ENCODE results near the gene RNF11.

Gene RNF11

GRCh38 chr1:51298322-51298705, 62.2 kb downstream of the RNF11 start:
- no peak for DNase-seq

- no peak for DNase-seq
Observed at GRCh38 chr1:51299185-51299885, 63.3 kb downstream of the RNF11 start.

GRCh38 chr1:51299981-51300670, 64.1 kb downstream of the RNF11 start:
- no peak for DNase-seq

DNA sequence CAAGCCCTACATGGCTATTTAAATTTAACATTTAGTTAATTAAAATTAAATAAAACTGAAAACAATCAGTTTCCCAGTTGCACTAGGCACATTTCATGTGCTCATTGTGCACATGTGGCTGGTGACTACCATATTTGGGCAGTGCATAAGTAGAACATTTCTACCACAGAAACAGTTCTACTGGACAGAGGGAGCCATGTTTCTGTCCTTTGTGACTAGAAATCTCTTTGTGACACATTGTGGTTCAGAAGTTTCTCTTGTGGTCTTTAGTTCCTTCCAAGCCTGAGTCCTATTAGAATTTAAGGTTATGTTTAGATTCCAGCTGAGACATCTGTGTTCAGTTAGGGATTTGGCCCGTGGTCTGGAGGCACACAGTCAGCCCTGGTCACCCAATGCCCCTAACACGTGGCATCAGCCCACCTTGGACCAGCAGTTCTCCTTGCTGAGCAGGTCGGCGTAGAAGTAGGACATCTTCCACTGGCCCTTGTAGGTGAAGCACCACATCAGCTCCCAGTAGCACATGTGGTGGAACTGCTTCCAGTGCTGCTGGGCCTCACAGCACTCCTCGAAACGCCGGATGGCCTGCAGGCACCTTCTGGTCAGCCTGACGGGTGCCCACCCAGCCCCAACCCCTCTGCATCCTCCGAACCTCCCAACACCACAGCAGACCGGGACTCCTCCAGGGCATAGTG, 65.2 kb downstream of the RNF11 start:
- DNase-seq, result no peak

DNA sequence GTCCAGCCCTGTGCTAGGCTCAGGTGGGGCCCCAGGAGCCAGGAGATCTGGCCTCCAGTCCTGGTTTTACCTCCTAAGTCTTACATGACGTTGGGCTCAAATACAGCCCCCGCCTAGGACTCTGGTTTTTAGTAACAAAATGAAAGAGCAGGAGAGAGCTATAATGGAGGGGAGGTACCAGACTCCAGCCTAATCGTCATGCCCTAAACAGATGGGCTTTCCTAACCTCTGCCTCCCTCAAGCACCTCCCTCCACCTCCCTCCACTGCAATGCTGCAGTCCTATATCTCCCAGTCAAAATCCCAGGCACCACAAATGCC, 65.7 kb downstream of the RNF11 start:
- no peak for DNase-seq

GRCh38 chr1:51302270-51302669, 66.2 kb downstream of the RNF11 start:
- DNase-seq, result no peak

- no peak for DNase-seq
Observed at GRCh38 chr1:51302746-51303145, 66.7 kb downstream of the RNF11 start.

GRCh38 chr1:51303315-51303714, 67.2 kb downstream of the RNF11 start:
- DNase-seq, result no peak

DNA sequence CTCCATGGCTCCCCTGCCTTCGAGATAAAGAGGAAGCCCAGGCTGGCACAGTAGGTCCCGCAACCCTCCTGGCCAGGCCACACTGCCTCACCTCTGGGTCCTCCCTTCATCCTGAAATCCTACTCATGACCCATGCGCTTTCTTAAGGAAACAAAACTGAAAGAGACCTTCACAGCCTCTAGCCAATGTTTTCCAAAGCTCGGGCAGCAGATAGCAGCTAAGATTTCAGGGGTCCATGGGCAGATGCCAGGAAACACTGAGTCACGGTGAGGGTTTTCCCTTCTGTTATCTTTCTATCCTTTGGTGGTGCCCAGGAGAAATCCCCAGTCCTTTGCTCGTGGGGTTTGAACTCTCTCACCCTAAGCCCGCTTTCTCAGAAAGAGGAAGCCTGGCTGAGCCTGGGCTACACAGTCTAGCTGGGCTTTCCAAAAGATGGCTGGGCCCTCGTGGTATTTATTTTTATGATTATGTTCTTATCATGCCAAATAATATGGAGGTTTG, 67.7 kb downstream of the RNF11 start:
- no peak for DNase-seq

DNA sequence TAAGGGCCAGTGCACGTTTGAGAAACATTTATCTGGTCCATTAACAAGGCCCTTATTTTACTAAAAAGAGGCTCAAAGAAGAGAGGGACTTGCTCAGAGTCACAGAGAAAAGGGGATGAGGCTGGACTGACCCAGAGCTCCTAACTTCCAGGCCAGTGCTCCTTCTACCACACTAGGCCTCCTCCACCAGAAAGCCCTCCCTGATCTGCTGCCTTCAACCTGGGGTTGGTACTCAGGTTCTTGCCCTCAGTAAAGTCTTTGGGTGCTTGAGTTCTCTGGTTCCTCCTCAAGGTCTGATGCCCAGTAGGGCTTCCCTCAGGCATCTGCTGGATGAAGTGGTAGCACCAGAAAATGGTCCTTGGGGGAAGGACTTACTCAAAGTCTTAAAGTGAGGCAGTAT, 68.3 kb downstream of the RNF11 start:
- DNase-seq, result no peak

GRCh38 chr1:51305371-51305823, 69.3 kb downstream of the RNF11 start:
- DNase-seq, result no peak

GRCh38 chr1:51306950-51307349, 70.9 kb downstream of the RNF11 start:
- no peak for DNase-seq

GRCh38 chr1:51308636-51309035, 72.6 kb downstream of the RNF11 start:
- no peak for DNase-seq

- DNase-seq, result no peak
Observed at GRCh38 chr1:51309291-51309690, 73.2 kb downstream of the RNF11 start.

DNA sequence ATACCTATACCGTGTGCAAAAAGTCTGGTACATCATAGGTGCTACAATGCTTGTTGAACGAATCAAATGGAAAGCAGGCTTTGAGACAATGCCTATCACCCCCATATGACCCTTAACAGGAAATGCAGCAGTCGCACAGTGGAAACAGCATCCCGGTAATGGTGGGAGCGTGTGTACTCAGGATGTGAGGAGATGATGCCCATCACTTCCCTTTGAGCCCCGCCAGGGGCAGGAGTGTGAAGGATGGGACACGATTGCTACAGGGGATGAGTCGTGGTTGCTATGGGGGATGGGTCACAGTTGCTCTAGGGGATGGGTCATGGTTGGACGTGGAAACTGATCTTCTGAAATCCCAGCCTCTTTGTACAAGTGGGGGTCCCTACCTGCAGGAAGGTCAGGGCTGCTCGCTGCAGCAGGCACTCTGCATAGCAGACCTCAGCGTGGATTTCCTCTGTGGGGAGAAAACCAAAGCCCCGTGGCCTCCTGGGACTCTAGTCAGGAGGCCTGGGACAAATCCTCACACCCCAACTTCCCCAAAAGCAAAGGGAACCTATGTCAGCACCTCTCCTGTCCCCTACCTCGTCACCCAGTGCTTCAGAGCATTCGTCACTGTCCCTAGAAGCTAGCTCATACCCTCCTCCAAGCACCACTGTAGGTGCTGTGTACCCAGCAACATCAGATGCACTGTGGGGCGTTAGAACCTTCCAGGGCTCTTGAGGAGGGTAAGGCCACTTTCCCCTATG, 75.0 kb downstream of the RNF11 start:
- no peak for DNase-seq

DNA sequence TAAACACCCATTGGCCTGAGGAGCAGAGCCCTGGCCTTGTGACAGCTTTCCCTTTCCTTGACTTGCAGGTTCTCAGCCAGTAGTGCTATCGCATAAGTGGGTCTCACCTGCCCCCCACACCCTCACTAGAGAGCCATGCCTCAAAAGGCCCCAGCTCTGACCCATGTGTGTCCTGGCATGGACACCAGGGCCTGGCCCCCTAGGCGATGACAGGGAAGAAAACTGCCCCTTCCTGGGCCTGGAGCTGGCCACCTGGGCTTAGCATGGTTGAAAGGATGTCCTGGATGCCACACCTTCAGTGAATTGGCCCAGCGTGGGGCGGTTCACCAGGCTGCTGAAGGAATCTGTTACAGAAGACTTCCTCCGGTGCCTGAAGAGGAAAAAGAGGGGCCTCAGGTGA, 75.8 kb downstream of the RNF11 start:
- DNase-seq, result no peak

DNA sequence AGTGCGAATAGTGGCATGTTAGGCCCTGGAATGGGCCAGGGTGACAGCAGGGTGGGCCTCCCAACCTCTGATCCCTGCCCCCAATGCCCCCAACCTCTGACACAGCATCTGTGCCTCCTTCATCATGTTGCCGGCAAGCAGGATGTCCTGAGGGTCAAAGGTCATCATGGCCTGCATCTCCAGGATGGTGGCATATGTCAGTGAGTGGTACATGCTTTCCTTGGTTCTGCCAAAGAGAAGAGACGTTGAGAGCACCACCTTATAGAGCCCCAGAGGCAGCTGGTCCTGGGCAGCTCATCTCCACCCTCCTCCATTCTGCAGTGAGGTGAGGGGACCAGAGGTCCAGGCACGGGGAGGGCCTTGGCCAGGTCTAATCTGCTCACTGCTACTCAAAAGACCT, 76.6 kb downstream of the RNF11 start:
- DNase-seq, result no peak

- DNase-seq, result no peak
Observed at GRCh38 chr1:51313268-51313852, 77.3 kb downstream of the RNF11 start.

DNA sequence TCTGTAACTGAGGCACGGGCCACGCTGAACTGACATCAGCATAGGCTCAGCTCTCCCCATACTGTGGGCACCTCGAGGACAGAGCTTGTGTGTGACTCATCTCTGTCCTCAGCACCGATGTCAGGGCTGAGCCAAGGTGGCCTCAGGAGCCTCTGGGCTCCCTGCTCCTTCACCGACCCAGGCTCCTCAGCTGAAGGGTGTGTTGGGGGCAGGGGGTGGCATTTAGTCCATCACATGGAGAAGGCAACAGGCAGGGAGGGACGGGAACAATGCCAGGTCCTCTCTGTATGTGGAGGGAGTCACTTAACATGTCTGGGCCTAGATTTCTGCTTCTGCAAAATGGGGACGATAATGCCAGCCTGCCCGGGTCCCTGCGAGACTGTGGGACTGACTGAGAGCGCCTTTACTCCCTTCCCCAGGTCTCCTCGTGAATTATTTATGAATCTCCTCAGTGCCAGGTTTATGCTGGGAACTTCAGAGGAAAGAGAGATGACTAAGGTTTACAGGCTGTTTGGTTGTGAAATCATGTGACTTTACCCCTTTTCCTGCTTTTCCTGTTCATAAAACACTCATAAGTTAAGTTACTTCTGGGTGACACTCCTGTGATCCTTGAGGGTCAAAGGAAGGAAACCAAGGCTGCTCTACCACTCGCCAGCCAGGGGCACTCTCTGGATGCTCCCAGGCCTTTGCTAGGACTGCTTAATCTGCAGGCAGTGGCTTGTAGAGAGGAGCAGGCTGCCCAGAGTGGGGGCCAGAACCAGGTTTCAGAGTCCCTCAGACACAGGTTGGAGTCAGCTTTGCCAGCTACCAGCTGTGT, 78.1 kb downstream of the RNF11 start:
- no peak for DNase-seq

- DNase-seq, result no peak
Observed at GRCh38 chr1:51314974-51315373, 78.9 kb downstream of the RNF11 start.

GRCh38 chr1:51316113-51316845, 80.2 kb downstream of the RNF11 start:
- DNase-seq, result peak; percentile 55

GRCh38 chr1:51316846-51317120, 80.7 kb downstream of the RNF11 start:
- no peak for DNase-seq

Data from COR-L47 (cell line).